GM23338 (cell line): Measurements from ENCODE around the gene SPTB. TPM values are rescaled to one million over a fixed set of nuclear protein-coding genes. Genes with fewer than 3 reads are reported as not detected.
A peak's percentile ranks its signal among the peaks of the same experiment; 100 is the strongest.

ENCODE experiments used
- ATAC-seq: fragments of 200-7000 bp; cut with Tn5 transposase; 3 replicates; pipeline ENCODE4 v1.9.1; 2020
- DNase-seq: peaks from one replicate; pipeline ENCODE4 v3.0.0-alpha.2; 2015; ENCODE audit warnings: low spot score
- H2AFZ ChIP-seq: fragments of 200-600 bp; sonication (generic); 2 replicates; pipeline ENCODE4 v1.8.0; 2016; ENCODE audit warnings: antibody characterized with exemption, mild to moderate bottlenecking, moderate library complexity
- H3F3A ChIP-seq: fragments of 200-600 bp; sonication (generic); replicated peaks from 2 replicates; pipeline ENCODE4 v1.8.0; 2017; ENCODE audit warnings: antibody characterized with exemption, mixed run types, low read depth
- H3K27ac ChIP-seq: fragments of 200-600 bp; sonication (generic); 2 replicates; pipeline ENCODE4 v1.6.1; 2016; ENCODE audit warnings: low read depth
- H3K27me3 ChIP-seq: fragments of 200-600 bp; sonication (generic); 2 replicates; pipeline ENCODE4 v1.8.0; 2016; ENCODE audit warnings: mild to moderate bottlenecking, mixed run types, moderate library complexity; ENCODE audit not compliant: insufficient read depth
- H3K36me3 ChIP-seq: fragments of 200-600 bp; sonication (generic); 2 replicates; pipeline ENCODE4 v1.8.0; 2016; ENCODE audit warnings: mild to moderate bottlenecking; ENCODE audit not compliant: insufficient read depth
- H3K4me1 ChIP-seq: fragments of 200-600 bp; sonication (generic); 2 replicates; pipeline ENCODE4 v1.8.0; 2016; ENCODE audit warnings: mild to moderate bottlenecking, moderate library complexity; ENCODE audit not compliant: insufficient read depth
- H3K4me2 ChIP-seq: fragments of 200-600 bp; sonication (generic); 2 replicates; pipeline ENCODE4 v1.7.1; 2017; ENCODE audit warnings: mixed run types
- H3K4me3 ChIP-seq: fragments of 200-600 bp; sonication (generic); 2 replicates; pipeline ENCODE4 v1.6.1; 2016; ENCODE audit warnings: mixed run types
- H3K79me2 ChIP-seq: fragments of 200-600 bp; sonication (generic); replicated peaks from 2 replicates; pipeline ENCODE4 v1.8.0; 2017; ENCODE audit warnings: mild to moderate bottlenecking; ENCODE audit not compliant: insufficient read depth
- H3K9me2 ChIP-seq: fragments of 200-600 bp; sonication (generic); 2 replicates; pipeline ENCODE4 v1.8.0; 2017; ENCODE audit not compliant: insufficient read depth
- H4K20me1 ChIP-seq: fragments of 200-600 bp; sonication (generic); replicated peaks from 2 replicates; pipeline ENCODE4 v1.8.0; 2017; ENCODE audit warnings: mild to moderate bottlenecking; ENCODE audit not compliant: insufficient read depth
- H3K27ac Mint-ChIP-seq: 2 replicates; pipeline ENCODE4 v1.8.0; 2020; ENCODE audit warnings: inconsistent platforms, mild to moderate bottlenecking, moderate library complexity, mixed read lengths
- H3K27me3 Mint-ChIP-seq: 3 replicates; pipeline ENCODE4 v1.8.0; 2022; ENCODE audit warnings: low read depth, mild to moderate bottlenecking, moderate library complexity, mixed read lengths, inconsistent platforms; ENCODE audit not compliant: insufficient read depth, poor library complexity
- H3K36me3 Mint-ChIP-seq: 3 replicates; pipeline ENCODE4 v1.8.0; 2021; ENCODE audit warnings: low read depth, mild to moderate bottlenecking, inconsistent platforms, moderate library complexity, mixed read lengths
- H3K4me1 Mint-ChIP-seq: 3 replicates; pipeline ENCODE4 v1.8.0; 2020; ENCODE audit warnings: mild to moderate bottlenecking, inconsistent platforms, mixed read lengths
- H3K4me3 Mint-ChIP-seq: 3 replicates; pipeline ENCODE4 v1.8.0; 2021; ENCODE audit warnings: moderate library complexity, mild to moderate bottlenecking, inconsistent platforms, mixed read lengths
- H3K9me3 Mint-ChIP-seq: 3 replicates; pipeline ENCODE4 v1.8.0; 2020; ENCODE audit warnings: moderate library complexity, mild to moderate bottlenecking, inconsistent platforms, mixed read lengths
- CREB1 ChIP-seq: fragments of 250-450 bp; sonication (Bioruptor Pico); IDR thresholded peaks from 2 replicates; pipeline ENCODE4 v1.5.0; 2020; ENCODE audit warnings: low read depth, mild to moderate bottlenecking, moderate library complexity
- EZH2 ChIP-seq: fragments of 200-600 bp; sonication (generic); IDR thresholded peaks from one replicate; pipeline ENCODE4 v1.8.0; 2017; ENCODE audit warnings: antibody characterized with exemption, mild to moderate bottlenecking, low read depth; ENCODE audit not compliant: unreplicated experiment
- NANOG ChIP-seq: IDR thresholded peaks from 2 replicates; pipeline ENCODE4 v1.6.1; 2016; ENCODE audit warnings: antibody characterized with exemption, borderline replicate concordance
- POLR2AphosphoS5 ChIP-seq: IDR thresholded peaks from 2 replicates; pipeline ENCODE4 v1.6.1; 2016; ENCODE audit warnings: antibody characterized with exemption, low read depth
- STAT1 ChIP-seq: IDR thresholded peaks from one replicate; pipeline ENCODE4 v1.6.1; 2016; ENCODE audit warnings: antibody characterized with exemption; ENCODE audit not compliant: unreplicated experiment
- ZNF114 ChIP-seq: fragments of 250-450 bp; sonication (Bioruptor Pico); IDR thresholded peaks from 2 replicates; pipeline ENCODE4 v1.5.0; 2020; ENCODE audit warnings: mild to moderate bottlenecking, moderate library complexity
- ZNF331 ChIP-seq: fragments of 250-450 bp; sonication (Bioruptor Pico); IDR thresholded peaks from 2 replicates; pipeline ENCODE4 v1.5.0; 2020; ENCODE audit warnings: low read depth, mild to moderate bottlenecking, moderate library complexity
- polyA plus RNA-seq: library from polyadenylated mRNA; unstranded; fragments of >200 nt; fragmentation: Nextera tagmentation; extraction: Ambion mirVana; gene quantifications from 2 replicates; pipeline ENCODE4 v1.2.1, GENCODE V29; 2016
- total RNA-seq: library from RNA; depleted of rRNA; stranded (reverse); fragments of >200 nt; shearing (Covaris generic); gene quantifications from 2 replicates; pipeline ENCODE4 v1.2.3, GENCODE V29; 2014
- TF ChIP-seq, protein P1 (sequence below): fragments of 250-450 bp; sonication (Bioruptor Pico); IDR thresholded peaks from 2 replicates; pipeline ENCODE4 v1.5.0; 2020; ENCODE audit warnings: mild to moderate bottlenecking, moderate library complexity
- TF ChIP-seq, protein P2 (sequence below), 2 experiments: fragments of 200-600 bp in 1 of 2; sonication (generic) in 1 of 2; conservative IDR thresholded peaks; 2 replicates each; pipeline versions ENCODE4 v1.5.1 to v1.6.1; 2016 to 2017; ENCODE audit warnings: antibody characterized with exemption in 2 of 2, low read depth in 2 of 2, mild to moderate bottlenecking in 2 of 2, moderate library complexity in 1 of 2

The SPTB gene
- total and polyA plus RNA-seq, 2 experiments from 2014 or later = 1.1 to 1.9 TPM

DNA sequence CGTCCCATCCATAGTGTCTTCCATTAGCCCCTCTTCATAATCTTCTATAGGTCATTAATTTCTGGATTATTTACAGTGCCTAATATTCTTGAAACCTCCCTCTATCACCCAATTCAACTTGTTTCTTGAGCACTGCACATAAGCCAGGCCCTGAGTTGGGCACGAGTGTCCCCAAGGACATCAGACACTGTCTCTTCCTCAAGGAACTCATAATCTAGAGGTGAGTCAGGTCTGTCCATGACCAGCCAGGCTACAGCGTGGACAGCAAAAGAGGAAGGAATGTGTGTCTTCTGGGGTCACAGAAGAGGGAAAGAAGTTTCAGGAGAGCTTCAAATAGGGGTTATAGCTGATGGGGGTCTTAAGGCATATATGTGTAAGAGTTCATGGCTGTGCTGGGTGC lies 12.5 kb downstream of the SPTB start (continued):
- TF ChIP-seq, protein P1, sequence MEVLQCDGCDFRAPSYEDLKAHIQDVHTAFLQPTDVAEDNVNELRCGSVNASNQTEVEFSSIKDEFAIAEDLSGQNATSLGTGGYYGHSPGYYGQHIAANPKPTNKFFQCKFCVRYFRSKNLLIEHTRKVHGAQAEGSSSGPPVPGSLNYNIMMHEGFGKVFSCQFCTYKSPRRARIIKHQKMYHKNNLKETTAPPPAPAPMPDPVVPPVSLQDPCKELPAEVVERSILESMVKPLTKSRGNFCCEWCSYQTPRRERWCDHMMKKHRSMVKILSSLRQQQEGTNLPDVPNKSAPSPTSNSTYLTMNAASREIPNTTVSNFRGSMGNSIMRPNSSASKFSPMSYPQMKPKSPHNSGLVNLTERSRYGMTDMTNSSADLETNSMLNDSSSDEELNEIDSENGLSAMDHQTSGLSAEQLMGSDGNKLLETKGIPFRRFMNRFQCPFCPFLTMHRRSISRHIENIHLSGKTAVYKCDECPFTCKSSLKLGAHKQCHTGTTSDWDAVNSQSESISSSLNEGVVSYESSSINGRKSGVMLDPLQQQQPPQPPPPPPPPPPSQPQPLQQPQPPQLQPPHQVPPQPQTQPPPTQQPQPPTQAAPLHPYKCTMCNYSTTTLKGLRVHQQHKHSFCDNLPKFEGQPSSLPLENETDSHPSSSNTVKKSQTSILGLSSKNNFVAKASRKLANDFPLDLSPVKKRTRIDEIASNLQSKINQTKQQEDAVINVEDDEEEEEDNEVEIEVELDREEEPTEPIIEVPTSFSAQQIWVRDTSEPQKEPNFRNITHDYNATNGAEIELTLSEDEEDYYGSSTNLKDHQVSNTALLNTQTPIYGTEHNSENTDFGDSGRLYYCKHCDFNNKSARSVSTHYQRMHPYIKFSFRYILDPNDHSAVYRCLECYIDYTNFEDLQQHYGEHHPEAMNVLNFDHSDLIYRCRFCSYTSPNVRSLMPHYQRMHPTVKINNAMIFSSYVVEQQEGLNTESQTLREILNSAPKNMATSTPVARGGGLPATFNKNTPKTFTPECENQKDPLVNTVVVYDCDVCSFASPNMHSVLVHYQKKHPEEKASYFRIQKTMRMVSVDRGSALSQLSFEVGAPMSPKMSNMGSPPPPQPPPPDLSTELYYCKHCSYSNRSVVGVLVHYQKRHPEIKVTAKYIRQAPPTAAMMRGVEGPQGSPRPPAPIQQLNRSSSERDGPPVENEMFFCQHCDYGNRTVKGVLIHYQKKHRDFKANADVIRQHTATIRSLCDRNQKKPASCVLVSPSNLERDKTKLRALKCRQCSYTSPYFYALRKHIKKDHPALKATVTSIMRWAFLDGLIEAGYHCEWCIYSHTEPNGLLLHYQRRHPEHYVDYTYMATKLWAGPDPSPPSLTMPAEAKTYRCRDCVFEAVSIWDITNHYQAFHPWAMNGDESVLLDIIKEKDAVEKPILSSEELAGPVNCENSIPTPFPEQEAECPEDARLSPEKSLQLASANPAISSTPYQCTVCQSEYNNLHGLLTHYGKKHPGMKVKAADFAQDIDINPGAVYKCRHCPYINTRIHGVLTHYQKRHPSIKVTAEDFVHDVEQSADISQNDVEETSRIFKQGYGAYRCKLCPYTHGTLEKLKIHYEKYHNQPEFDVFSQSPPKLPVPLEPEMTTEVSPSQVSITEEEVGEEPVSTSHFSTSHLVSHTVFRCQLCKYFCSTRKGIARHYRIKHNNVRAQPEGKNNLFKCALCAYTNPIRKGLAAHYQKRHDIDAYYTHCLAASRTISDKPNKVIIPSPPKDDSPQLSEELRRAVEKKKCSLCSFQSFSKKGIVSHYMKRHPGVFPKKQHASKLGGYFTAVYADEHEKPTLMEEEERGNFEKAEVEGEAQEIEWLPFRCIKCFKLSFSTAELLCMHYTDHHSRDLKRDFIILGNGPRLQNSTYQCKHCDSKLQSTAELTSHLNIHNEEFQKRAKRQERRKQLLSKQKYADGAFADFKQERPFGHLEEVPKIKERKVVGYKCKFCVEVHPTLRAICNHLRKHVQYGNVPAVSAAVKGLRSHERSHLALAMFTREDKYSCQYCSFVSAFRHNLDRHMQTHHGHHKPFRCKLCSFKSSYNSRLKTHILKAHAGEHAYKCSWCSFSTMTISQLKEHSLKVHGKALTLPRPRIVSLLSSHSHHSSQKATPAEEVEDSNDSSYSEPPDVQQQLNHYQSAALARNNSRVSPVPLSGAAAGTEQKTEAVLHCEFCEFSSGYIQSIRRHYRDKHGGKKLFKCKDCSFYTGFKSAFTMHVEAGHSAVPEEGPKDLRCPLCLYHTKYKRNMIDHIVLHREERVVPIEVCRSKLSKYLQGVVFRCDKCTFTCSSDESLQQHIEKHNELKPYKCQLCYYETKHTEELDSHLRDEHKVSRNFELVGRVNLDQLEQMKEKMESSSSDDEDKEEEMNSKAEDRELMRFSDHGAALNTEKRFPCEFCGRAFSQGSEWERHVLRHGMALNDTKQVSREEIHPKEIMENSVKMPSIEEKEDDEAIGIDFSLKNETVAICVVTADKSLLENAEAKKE (CRISPR knock-in tag) = no peak

DNA sequence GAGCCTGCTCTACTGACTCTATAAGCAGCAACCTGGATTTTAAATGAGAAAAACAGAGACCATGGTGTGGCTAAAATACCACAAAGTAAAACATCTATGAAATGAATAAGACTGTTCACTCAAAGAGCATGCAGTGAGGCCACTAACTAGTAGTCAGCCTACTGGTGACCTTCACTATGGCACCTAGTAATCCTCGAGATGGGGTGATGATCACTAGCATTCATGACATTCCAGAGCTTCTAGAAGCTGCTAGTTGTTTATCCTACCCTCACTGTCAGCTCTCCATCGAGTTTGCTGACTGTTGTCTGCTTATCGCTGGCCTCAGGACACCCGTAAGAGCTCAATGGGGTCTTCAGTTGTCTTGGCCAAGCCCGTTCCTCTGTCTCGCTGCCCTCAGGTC lies 13.7 kb downstream of the SPTB start:
- no peak overlapping the region for H3K27ac Mint-ChIP-seq
- Histone ChIP-seq H3K4me2 (no peak overlapping the region), H2AFZ (no peak overlapping the region; the same call in 1 of the 2 replicates), H4K20me1 (no peaks in the 10 kb centered on the region), H3K27ac (no peak overlapping the region), H3K36me3 (no peaks in the 10 kb centered on the region), H3K9me2 (no peaks in the 10 kb centered on the region), H3K4me1 (peaks cover 7% of the 10 kb centered on the region), H3K4me3 (no peak overlapping the region), H3F3A (no peaks in the 10 kb centered on the region), H3K79me2 (no peaks in the 10 kb centered on the region), H3K27me3 (no peaks in the 10 kb centered on the region)
- ATAC-seq (peak; percentile 56), DNase-seq (peak; percentile 60)
- no peaks in the 10 kb centered on the region for H3K27me3 Mint-ChIP-seq
- H3K4me3 Mint-ChIP-seq = no peak overlapping the region
- no peak for TF ChIP-seq STAT1
- no peak for TF ChIP-seq ZNF114 (CRISPR knock-in tag)
- TF ChIP-seq ZNF331 (CRISPR knock-in tag) = no peak
- TF ChIP-seq, protein P1 (CRISPR knock-in tag) = no peak
- TF ChIP-seq, protein P2, sequence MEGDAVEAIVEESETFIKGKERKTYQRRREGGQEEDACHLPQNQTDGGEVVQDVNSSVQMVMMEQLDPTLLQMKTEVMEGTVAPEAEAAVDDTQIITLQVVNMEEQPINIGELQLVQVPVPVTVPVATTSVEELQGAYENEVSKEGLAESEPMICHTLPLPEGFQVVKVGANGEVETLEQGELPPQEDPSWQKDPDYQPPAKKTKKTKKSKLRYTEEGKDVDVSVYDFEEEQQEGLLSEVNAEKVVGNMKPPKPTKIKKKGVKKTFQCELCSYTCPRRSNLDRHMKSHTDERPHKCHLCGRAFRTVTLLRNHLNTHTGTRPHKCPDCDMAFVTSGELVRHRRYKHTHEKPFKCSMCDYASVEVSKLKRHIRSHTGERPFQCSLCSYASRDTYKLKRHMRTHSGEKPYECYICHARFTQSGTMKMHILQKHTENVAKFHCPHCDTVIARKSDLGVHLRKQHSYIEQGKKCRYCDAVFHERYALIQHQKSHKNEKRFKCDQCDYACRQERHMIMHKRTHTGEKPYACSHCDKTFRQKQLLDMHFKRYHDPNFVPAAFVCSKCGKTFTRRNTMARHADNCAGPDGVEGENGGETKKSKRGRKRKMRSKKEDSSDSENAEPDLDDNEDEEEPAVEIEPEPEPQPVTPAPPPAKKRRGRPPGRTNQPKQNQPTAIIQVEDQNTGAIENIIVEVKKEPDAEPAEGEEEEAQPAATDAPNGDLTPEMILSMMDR (conservative IDR thresholded peaks at IDR 0.05; ENCODE audit: low read depth in 2 of 2) = no peak
- TF ChIP-seq EZH2 = no peak
- TF ChIP-seq CREB1 (CRISPR knock-in tag) = no peak
- no peak for TF ChIP-seq POLR2AphosphoS5
- no peak for TF ChIP-seq NANOG
- H3K9me3 Mint-ChIP-seq = no peaks in the 10 kb centered on the region
- no peaks in the 10 kb centered on the region for H3K36me3 Mint-ChIP-seq
- H3K4me1 Mint-ChIP-seq = peaks cover 20% of the 10 kb centered on the region
